LNCaP clone FGC (cell line): ENCODE data around the gene TMCO4.

Source experiments
- DNase-seq: peaks from one replicate; pipeline ENCODE4 v3.0.0-alpha.2; 2011; ENCODE audit warnings: low read depth
- H3K4me3 ChIP-seq: 2 replicates; pipeline ENCODE4 v1.5.1; 2011; ENCODE audit warnings: mild to moderate bottlenecking, low read depth, low read length, control low read depth
- TF ChIP-seq, protein P1 (sequence below): IDR thresholded peaks from 2 replicates; pipeline ENCODE4 v1.5.1; 2012; ENCODE audit warnings: mild to moderate bottlenecking; ENCODE audit not compliant: control insufficient read depth, insufficient read depth; ENCODE audit errors: extremely low read depth

TMCO4 gene

DNA sequence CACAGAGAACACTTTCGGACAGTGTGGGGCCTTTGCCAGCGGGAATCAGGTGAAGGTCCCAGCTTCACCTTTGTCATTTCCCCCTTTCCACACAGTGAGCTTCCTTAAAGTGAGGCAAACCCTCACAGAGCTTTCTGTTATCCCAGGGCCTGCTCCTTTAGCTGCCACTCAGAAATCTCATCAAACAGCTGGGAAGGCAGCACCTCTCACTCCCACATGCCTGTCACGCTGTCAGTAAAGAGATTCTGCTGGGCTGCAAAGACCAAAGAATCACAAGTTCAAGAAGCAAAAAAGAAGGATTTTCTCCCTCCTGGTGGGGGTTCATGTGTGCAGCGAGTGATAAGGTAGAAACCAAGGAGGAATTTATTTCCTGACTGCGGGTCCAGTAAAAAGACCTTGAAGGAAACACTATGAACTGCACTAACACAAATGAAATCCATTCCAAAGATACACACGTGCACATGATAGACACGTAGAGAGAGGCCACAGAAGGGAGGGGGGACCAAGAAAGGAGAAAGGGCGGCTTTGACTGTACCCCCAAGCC is 91.1 kb downstream of the TMCO4 start:
- no peak for DNase-seq
- H3K4me3 ChIP-seq, result no peak overlapping the region
- TF ChIP-seq, protein P1, sequence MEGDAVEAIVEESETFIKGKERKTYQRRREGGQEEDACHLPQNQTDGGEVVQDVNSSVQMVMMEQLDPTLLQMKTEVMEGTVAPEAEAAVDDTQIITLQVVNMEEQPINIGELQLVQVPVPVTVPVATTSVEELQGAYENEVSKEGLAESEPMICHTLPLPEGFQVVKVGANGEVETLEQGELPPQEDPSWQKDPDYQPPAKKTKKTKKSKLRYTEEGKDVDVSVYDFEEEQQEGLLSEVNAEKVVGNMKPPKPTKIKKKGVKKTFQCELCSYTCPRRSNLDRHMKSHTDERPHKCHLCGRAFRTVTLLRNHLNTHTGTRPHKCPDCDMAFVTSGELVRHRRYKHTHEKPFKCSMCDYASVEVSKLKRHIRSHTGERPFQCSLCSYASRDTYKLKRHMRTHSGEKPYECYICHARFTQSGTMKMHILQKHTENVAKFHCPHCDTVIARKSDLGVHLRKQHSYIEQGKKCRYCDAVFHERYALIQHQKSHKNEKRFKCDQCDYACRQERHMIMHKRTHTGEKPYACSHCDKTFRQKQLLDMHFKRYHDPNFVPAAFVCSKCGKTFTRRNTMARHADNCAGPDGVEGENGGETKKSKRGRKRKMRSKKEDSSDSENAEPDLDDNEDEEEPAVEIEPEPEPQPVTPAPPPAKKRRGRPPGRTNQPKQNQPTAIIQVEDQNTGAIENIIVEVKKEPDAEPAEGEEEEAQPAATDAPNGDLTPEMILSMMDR, result no peak

DNA sequence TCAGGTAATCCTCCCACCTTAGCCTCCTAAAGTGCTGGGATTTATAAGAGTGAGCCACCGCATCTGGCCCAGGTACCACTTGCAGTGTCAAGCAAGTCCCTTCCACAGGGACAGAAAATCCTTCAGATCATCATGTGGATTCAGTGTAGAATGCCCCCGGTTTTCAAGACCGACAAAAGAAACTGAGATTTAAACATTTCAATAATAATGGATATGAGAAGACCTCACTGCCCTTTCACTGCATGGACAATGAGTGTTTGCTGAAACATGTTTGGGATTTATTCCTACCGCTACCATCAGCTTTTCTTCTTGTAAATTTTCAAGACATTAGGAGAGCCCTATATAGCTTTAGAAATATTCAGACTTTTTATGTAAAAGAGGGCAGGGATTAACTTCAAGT is 93.6 kb downstream of the TMCO4 start:
- H3K4me3 ChIP-seq, result no peak overlapping the region
- TF ChIP-seq, protein P1, result no peak
- DNase-seq, result no peak

DNA sequence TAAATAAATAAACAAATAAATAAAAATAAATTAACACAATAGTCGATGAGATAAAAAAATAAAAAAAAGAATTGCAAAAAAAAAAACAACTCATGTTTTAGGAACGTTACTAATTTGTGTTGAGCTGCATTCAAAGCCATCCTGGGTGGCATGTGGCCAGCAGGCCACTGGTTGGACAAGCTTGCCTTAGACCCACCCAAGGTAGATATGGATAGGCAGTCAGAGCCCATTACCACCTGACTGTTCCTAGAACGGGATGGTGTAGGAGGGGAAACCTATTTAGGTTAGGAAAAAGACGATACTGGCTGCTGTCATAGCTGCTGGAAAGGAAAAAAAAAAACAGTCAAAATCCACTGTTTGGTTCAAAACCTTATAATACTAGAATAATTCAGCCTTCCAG is 94.3 kb downstream of the TMCO4 start:
- TF ChIP-seq, protein P1, result no peak

DNA sequence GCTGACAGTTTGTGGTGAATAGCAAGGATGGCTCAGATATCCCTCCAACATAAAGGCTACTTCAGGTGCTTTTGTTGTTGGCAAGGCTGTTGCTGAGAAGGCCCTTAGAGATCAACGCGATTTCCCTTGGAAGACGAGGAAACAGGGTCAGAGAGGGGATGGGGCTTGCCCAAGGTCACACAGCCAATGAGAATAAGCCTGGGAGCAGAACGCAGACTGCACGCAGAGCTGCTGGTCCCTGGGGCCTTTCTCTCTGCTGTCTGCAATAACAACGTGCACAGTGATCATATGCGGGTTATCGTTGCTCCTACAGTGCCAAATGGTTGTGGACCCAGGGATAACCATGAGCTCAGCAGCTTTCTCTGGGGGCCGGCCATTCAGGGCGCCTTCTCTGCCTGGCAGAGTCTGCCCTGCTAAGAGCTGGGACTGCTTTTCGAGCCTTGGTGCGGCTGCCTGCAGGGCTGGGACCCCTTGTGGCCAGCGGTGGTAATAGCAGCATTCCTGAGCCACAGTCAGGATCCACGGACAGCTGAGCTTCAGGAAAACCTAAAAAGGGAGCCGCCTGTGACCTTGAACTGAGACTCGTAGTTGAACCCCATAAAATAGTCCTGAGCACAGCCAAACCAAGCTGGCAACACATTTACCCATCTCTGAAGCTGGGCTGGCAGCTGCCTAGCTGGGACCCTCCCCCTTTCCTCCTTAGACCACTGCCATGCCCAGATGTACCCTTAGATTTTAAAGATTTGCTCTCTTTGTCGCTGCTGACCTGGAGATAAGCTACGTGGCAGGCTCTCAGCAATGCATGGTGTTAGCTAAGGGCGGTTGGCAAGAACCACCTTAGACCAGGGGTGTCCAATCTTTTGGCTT is 95.2 kb downstream of the TMCO4 start:
- H3K4me3 ChIP-seq, result no peak overlapping the region
- DNase-seq, result peak; percentile 13
- TF ChIP-seq, protein P1, result peak; percentile 65

More for the DNA sequence above, 94.3 kb downstream of the TMCO4 start:
- DNase-seq, result no peak
- H3K4me3 ChIP-seq, result no peak overlapping the region

DNA sequence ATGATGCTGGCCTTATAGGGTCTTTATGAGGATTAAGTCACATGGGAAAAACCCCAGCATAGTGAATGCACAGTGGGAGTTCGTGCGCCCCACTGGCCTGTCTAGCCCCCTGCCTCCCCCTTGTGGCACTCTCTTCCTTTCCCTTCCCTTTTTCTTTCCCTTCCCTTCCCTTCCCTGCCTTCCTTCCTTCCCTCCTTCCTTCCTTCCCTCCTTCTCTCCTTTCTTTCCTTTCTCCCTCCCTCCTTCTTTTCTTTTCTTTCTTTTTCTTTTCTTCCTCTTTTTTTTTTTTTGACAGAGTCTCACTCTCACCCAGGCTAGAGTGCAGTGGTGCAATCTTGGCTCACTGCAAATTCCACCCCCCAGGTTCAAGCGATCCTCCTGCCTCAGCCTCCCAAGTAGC is 96.4 kb downstream of the TMCO4 start:
- no peak for DNase-seq
- TF ChIP-seq, protein P1, result no peak
- no peak overlapping the region for H3K4me3 ChIP-seq

DNA sequence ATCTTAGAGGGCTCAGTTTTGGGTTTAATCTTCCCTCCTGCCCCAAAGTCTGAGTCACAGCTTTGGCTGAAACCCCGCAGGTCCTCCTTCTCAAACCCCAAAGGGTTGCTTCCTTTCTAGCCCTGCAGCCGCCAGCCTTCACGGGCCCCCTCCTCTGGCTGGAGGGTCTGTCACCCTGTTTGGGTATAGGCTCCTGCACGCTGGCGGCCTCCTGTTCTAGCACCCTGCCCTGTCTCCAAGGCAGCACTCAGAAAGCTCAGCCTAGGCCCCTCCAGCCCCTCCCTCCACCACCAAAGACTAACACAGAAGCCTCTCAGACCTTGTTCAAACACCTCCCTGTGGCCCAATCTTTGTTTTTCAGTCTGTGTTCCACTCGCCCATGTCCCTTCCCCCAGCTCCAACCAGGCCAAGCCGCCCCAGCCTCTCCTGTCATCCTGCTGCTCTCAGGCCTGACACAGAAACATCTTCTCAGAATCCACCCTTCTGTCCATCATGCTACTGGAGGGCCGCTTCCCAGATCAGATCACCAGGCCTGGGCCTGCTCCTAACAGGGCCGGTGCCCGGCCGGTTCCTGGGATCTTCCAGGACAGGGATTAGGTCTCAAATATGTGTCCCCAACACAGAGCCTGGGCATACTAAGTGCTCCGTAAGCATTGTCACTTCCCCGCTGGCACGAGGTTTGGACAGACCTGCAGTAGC is 99.5 kb downstream of the TMCO4 start:
- TF ChIP-seq, protein P1, result no peak
- DNase-seq, result no peak
- H3K4me3 ChIP-seq, result no peak overlapping the region

DNA sequence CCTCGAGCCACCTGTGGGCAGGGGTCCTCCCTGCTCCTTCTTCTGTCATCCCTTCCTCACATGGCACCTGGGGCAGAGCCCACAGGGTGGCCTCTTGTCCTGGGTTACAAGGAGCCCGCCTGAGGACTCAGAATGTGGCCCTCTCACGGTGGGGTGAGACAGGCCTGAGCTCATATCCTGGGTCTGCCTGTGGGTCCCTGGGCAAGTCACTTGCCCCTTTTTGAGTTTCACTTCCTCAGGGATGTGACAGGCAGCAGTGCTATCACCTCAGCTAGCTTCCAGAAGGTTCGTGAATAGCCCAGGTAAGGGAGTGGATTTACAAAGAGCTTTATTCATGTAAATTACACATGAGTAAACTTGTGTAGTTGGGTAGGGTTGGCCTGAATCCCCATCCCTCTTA is 101.5 kb downstream of the TMCO4 start:
- H3K4me3 ChIP-seq, result no peak overlapping the region
- TF ChIP-seq, protein P1, result no peak
- DNase-seq, result no peak
